ENCODE results near the gene TNPO1.

DNA sequence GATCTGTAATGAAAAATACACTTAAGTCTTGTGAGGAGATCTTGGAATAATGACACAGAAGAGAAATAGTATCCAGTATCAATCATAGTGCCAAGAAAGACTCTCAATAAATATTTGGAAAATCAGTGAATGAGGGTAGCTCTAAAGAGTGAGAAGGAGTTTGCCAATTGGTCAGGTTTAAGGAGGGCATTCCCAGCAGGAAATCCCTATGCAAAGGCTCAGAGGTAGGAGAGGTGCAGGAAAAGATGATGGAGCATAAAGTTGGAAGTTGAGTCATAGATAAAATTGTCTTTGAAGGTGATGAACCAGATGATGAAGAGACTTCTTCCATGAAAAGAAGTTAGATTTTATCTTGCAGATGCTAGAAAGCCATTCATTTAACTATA lies 27.8 kb downstream of the TNPO1 start:
- TF ChIP-seq, protein P1, sequence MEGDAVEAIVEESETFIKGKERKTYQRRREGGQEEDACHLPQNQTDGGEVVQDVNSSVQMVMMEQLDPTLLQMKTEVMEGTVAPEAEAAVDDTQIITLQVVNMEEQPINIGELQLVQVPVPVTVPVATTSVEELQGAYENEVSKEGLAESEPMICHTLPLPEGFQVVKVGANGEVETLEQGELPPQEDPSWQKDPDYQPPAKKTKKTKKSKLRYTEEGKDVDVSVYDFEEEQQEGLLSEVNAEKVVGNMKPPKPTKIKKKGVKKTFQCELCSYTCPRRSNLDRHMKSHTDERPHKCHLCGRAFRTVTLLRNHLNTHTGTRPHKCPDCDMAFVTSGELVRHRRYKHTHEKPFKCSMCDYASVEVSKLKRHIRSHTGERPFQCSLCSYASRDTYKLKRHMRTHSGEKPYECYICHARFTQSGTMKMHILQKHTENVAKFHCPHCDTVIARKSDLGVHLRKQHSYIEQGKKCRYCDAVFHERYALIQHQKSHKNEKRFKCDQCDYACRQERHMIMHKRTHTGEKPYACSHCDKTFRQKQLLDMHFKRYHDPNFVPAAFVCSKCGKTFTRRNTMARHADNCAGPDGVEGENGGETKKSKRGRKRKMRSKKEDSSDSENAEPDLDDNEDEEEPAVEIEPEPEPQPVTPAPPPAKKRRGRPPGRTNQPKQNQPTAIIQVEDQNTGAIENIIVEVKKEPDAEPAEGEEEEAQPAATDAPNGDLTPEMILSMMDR (conservative IDR thresholded peaks at IDR 0.05): no peak
- TF ChIP-seq EZH2 (IDR thresholded peaks at IDR 0.05; ENCODE audit: low read depth): no peak
